K562 (cell line): ENCODE measurements around the gene ZDHHC12. TPM values are rescaled to one million over a fixed set of nuclear protein-coding genes. Genes with fewer than 3 reads are reported as not detected.
A peak's percentile ranks its signal among the peaks of the same experiment; 100 is the strongest.

Experiments
- CEBPB ChIP-seq: fragments of 450-650 bp; IDR thresholded peaks from 2 replicates; pipeline ENCODE4 v1.6.1; 2016; ENCODE audit warnings: missing genetic modification characterization, missing compliant biosample characterization
- ERF ChIP-seq: fragments of 450-650 bp; formaldehyde crosslinking; IDR thresholded peaks from 2 replicates; pipeline ENCODE4 v1.4.0; 2020; ENCODE audit warnings: mild to moderate bottlenecking, mixed read lengths
- KDM5B ChIP-seq: fragments of 200-600 bp; sonication (generic); IDR thresholded peaks from 2 replicates; pipeline ENCODE4 v1.6.1; 2012; ENCODE audit warnings: low read depth, mild to moderate bottlenecking, moderate library complexity, low read length, control low read depth, inconsistent platforms; ENCODE audit not compliant: insufficient replicate concordance
- L3MBTL2 ChIP-seq: fragments of 450-650 bp; IDR thresholded peaks from 2 replicates; pipeline ENCODE4 v1.6.1; 2016; ENCODE audit warnings: mild to moderate bottlenecking, moderate library complexity
- MCM5 ChIP-seq: fragments of 450-650 bp; IDR thresholded peaks from 2 replicates; pipeline ENCODE4 v1.6.1; 2016; ENCODE audit warnings: low read depth
- NFIX ChIP-seq: fragments of 250-450 bp; sonication (Bioruptor Pico); IDR thresholded peaks from 2 replicates; pipeline ENCODE4 v1.4.0; 2020; ENCODE audit warnings: low read depth, mild to moderate bottlenecking, moderate library complexity
- NR2C2 ChIP-seq, 2 experiments: fragments of 200-800 bp in 1 of 2; sonication (Bioruptor generic) in 1 of 2; sonication (generic) in 1 of 2; formaldehyde crosslinking in 1 of 2; IDR thresholded peaks; 2 replicates each; pipeline versions ENCODE4 v1.6.1 to v1.8.0; 2016 to 2022; ENCODE audit warnings: mild to moderate bottlenecking in 1 of 2, missing compliant biosample characterization in 1 of 2, missing genetic modification characterization in 1 of 2, missing genetic modification reagents in 1 of 2
- PML ChIP-seq: IDR thresholded peaks from 2 replicates; pipeline ENCODE4 v1.6.1; 2012; ENCODE audit warnings: low read length, inconsistent platforms
- POLR2G ChIP-seq: fragments of 200-400 bp; formaldehyde crosslinking; IDR thresholded peaks from 2 replicates; pipeline ENCODE4 v1.6.1; 2017; ENCODE audit warnings: low read depth, mild to moderate bottlenecking, antibody characterized with exemption, low read length, moderate library complexity
- POLR2H ChIP-seq: IDR thresholded peaks from 2 replicates; pipeline ENCODE4 v1.6.1; 2016; ENCODE audit warnings: missing genetic modification characterization, low read depth, mild to moderate bottlenecking, control low read depth, missing compliant biosample characterization, moderate library complexity
- RBM34 ChIP-seq: fragments of 200-400 bp; formaldehyde crosslinking; IDR thresholded peaks from 2 replicates; pipeline ENCODE4 v1.6.1; 2018; ENCODE audit warnings: low read length, borderline replicate concordance; ENCODE audit not compliant: insufficient read depth
- TCF3 ChIP-seq: sonication (generic); formaldehyde crosslinking; IDR thresholded peaks from 2 replicates; pipeline ENCODE4 v1.4.0; 2020; ENCODE audit warnings: mild to moderate bottlenecking, missing genetic modification reagents
- TRIM28 ChIP-seq: fragments of 450-650 bp; IDR thresholded peaks from 2 replicates; pipeline ENCODE4 v1.6.1; 2017
- ZC3H4 ChIP-seq: sonication (generic); formaldehyde crosslinking; IDR thresholded peaks from 2 replicates; pipeline ENCODE4 v1.9.0; 2021; ENCODE audit warnings: missing genetic modification reagents, borderline replicate concordance
- ZFP91 ChIP-seq: sonication (generic); formaldehyde crosslinking; IDR thresholded peaks from 2 replicates; pipeline ENCODE4 v1.8.0; 2022; ENCODE audit warnings: mild to moderate bottlenecking, missing genetic modification reagents
- polyA plus RNA-seq, 8 experiments: library from polyadenylated mRNA; depleted of rRNA in 4 of 8; stranded (reverse) in 5 of 8; unstranded in 3 of 8; fragments of >200 nt; fragmentation: Nextera tagmentation in 2 of 8; fragmentation: Illumina TruSeq in 1 of 8; extraction: Ambion mirVana in 2 of 8; extraction: Trizol in 1 of 8; gene quantifications; 2 replicates each; pipeline versions ENCODE4 v1.2.1 to v1.2.3, GENCODE V29; 2011 to 2014; ENCODE audit warnings: inconsistent platforms in 1 of 8, missing spikeins in 1 of 8
- total RNA-seq, 7 experiments: library from RNA; depleted of rRNA in 6 of 7; stranded (reverse); fragments of >200 nt in 6 of 7; fragmentation: Illumina TruSeq in 2 of 7; extraction: Trizol in 2 of 7; gene quantifications; 2 replicates each; pipeline versions ENCODE4 v1.2.1 to v1.2.3, GENCODE V29; 2011 to 2021; ENCODE audit warnings: low replicate concordance in 1 of 7

Gene ZDHHC12
- total and polyA plus RNA-seq, 9 of the 15 experiments (the other 6 are each of a cell fraction or from before 2014, with no cell fraction given) = 0.21 to 38.0 (median 13.8) TPM

GRCh38 chr9:128696923-128697707 is 26.8 kb downstream of the ZDHHC12 start (continued):
- TF ChIP-seq RBM34 = no peak
- TF ChIP-seq POLR2G = peak; percentile 57
- no peak for TF ChIP-seq L3MBTL2
- 0 out of 2 replicates have a peak, but pooled peaks have one; percentile 7 for TF ChIP-seq NR2C2 (CRISPR knock-in tag; IDR thresholded peaks at IDR 0.05)
- no peak for TF ChIP-seq NR2C2 (tag; IDR thresholded peaks at IDR 0.05)
- peak; percentile 55; the same call in 1 of the 2 replicates for TF ChIP-seq PML
- no peak for TF ChIP-seq TCF3 (CRISPR knock-in tag)
- no peak for TF ChIP-seq MCM5
- no peak for TF ChIP-seq CEBPB (tag)
- no peak for TF ChIP-seq TRIM28
- no peak for TF ChIP-seq NFIX
- 0 out of 2 replicates have a peak, but pooled peaks have one; percentile 25 for TF ChIP-seq ZFP91 (CRISPR knock-in tag)
- TF ChIP-seq ZC3H4 (CRISPR knock-in tag) = no peak
- no peak for TF ChIP-seq ERF
- TF ChIP-seq KDM5B = peak; percentile 26
- TF ChIP-seq POLR2H (tag) = peak; percentile 41
- TF ChIP-seq, all 486 proteins: peak for 35
